K562 (cell line): Measurements from ENCODE around the gene RALY. TPM values are rescaled to one million over a fixed set of nuclear protein-coding genes. Genes with fewer than 3 reads are reported as not detected.

Experiments used
- ARHGAP35 ChIP-seq: fragments of 450-650 bp; IDR thresholded peaks from 2 replicates; pipeline ENCODE4 v1.6.1; 2018; ENCODE audit not compliant: partially characterized antibody
- NONO ChIP-seq, 2 experiments: fragments of 200-400 bp in 1 of 2; fragments of 450-650 bp in 1 of 2; formaldehyde crosslinking in 1 of 2; IDR thresholded peaks; 2 replicates each; pipeline ENCODE4 v1.6.1; 2017; ENCODE audit warnings: low read depth in 2 of 2, mild to moderate bottlenecking in 2 of 2, moderate library complexity in 2 of 2, low read length in 1 of 2
- PCBP1 ChIP-seq: fragments of 200-400 bp; formaldehyde crosslinking; IDR thresholded peaks from 2 replicates; pipeline ENCODE4 v1.6.1; 2018; ENCODE audit warnings: mild to moderate bottlenecking, low read depth, low read length; ENCODE audit not compliant: poor library complexity, severe bottlenecking
- PRPF4 ChIP-seq: fragments of 200-400 bp; formaldehyde crosslinking; IDR thresholded peaks from one replicate; pipeline ENCODE4 v1.6.1; 2017; ENCODE audit warnings: low read length, low read depth, mild to moderate bottlenecking; ENCODE audit not compliant: insufficient read depth, poor library complexity, severe bottlenecking
- RBBP5 ChIP-seq: fragments of 200-600 bp; sonication (generic); IDR thresholded peaks from 2 replicates; pipeline ENCODE4 v1.6.1; 2012; ENCODE audit warnings: borderline replicate concordance, mild to moderate bottlenecking, low read length, control low read depth, inconsistent platforms; ENCODE audit not compliant: insufficient read depth, poor library complexity, severe bottlenecking
- SRSF7 ChIP-seq: fragments of 200-400 bp; formaldehyde crosslinking; optimal IDR thresholded peaks from 2 replicates; pipeline ENCODE3; 2017; ENCODE audit warnings: mild to moderate bottlenecking, low read depth, low read length
- TARDBP ChIP-seq: fragments of 450-650 bp; IDR thresholded peaks from 2 replicates; pipeline ENCODE4 v1.6.1; 2016
- TEAD2 ChIP-seq: fragments of 450-650 bp; IDR thresholded peaks from 2 replicates; pipeline ENCODE4 v1.6.1; 2016; ENCODE audit warnings: missing genetic modification characterization, control low read depth, missing compliant biosample characterization
- ZBTB1 ChIP-seq: sonication (generic); formaldehyde crosslinking; IDR thresholded peaks from 2 replicates; pipeline ENCODE4 v1.8.1; 2023; ENCODE audit warnings: missing genetic modification reagents, low read depth, mild to moderate bottlenecking, borderline replicate concordance
- ZNF165 ChIP-seq: fragments of 250-450 bp; sonication (Bioruptor Pico); IDR thresholded peaks from 2 replicates; pipeline ENCODE4 v1.4.0; 2020; ENCODE audit warnings: borderline replicate concordance
- ZNF785 ChIP-seq: fragments of 250-450 bp; sonication (Bioruptor Pico); IDR thresholded peaks from 2 replicates; pipeline ENCODE4 v1.4.0; 2020; ENCODE audit warnings: mild to moderate bottlenecking
- polyA plus RNA-seq, 8 experiments: library from polyadenylated mRNA; depleted of rRNA in 4 of 8; stranded (reverse) in 5 of 8; unstranded in 3 of 8; fragments of >200 nt; fragmentation: Nextera tagmentation in 2 of 8; fragmentation: Illumina TruSeq in 1 of 8; extraction: Ambion mirVana in 2 of 8; extraction: Trizol in 1 of 8; gene quantifications; 2 replicates each; pipeline versions ENCODE4 v1.2.1 to v1.2.3, GENCODE V29; 2011 to 2014; ENCODE audit warnings: inconsistent platforms in 1 of 8, missing spikeins in 1 of 8
- total RNA-seq, 7 experiments: library from RNA; depleted of rRNA in 6 of 7; stranded (reverse); fragments of >200 nt in 6 of 7; fragmentation: Illumina TruSeq in 2 of 7; extraction: Trizol in 2 of 7; gene quantifications; 2 replicates each; pipeline versions ENCODE4 v1.2.1 to v1.2.3, GENCODE V29; 2011 to 2021; ENCODE audit warnings: low replicate concordance in 1 of 7
- TF ChIP-seq, protein P1 (sequence below), 2 experiments: fragments of 250-450 bp in 1 of 2; fragments of 450-650 bp in 1 of 2; sonication (Bioruptor Pico) in 1 of 2; IDR thresholded peaks; 2 replicates each; pipeline versions ENCODE4 v1.6.1 to v1.8.0; 2016 to 2021; ENCODE audit warnings: mild to moderate bottlenecking in 2 of 2, moderate library complexity in 2 of 2, missing compliant biosample characterization in 1 of 2, missing genetic modification characterization in 1 of 2
- TF ChIP-seq, protein P2 (sequence below): fragments of 250-450 bp; sonication (Bioruptor Pico); IDR thresholded peaks from 2 replicates; pipeline ENCODE4 v1.8.0; 2022; ENCODE audit warnings: moderate library complexity, mild to moderate bottlenecking, inconsistent platforms
- TF ChIP-seq, protein P3 (sequence below): fragments of 450-650 bp; IDR thresholded peaks from 2 replicates; pipeline ENCODE4 v1.6.1; 2018; ENCODE audit warnings: mild to moderate bottlenecking, low read depth; ENCODE audit not compliant: partially characterized antibody
- TF ChIP-seq, protein P4 (sequence below): fragments of 450-650 bp; IDR thresholded peaks from one replicate; pipeline ENCODE4 v1.6.1; 2018; ENCODE audit warnings: mild to moderate bottlenecking, moderate library complexity; ENCODE audit not compliant: partially characterized antibody
- TF ChIP-seq, protein P5 (sequence below): fragments of 450-650 bp; formaldehyde crosslinking; IDR thresholded peaks from 2 replicates; pipeline ENCODE4 v1.4.0; 2022; ENCODE audit warnings: missing genetic modification characterization
- TF ChIP-seq, protein P6 (sequence below): conservative IDR thresholded peaks from 2 replicates; pipeline ENCODE4 v1.6.1; 2011; ENCODE audit warnings: low read depth, mild to moderate bottlenecking, low read length; ENCODE audit not compliant: control insufficient read depth

The RALY gene
- total and polyA plus RNA-seq, 9 of the 15 experiments (the other 6 are each of a cell fraction or from before 2014, with no cell fraction given), result 0.80 to 207 (median 128) TPM

DNA sequence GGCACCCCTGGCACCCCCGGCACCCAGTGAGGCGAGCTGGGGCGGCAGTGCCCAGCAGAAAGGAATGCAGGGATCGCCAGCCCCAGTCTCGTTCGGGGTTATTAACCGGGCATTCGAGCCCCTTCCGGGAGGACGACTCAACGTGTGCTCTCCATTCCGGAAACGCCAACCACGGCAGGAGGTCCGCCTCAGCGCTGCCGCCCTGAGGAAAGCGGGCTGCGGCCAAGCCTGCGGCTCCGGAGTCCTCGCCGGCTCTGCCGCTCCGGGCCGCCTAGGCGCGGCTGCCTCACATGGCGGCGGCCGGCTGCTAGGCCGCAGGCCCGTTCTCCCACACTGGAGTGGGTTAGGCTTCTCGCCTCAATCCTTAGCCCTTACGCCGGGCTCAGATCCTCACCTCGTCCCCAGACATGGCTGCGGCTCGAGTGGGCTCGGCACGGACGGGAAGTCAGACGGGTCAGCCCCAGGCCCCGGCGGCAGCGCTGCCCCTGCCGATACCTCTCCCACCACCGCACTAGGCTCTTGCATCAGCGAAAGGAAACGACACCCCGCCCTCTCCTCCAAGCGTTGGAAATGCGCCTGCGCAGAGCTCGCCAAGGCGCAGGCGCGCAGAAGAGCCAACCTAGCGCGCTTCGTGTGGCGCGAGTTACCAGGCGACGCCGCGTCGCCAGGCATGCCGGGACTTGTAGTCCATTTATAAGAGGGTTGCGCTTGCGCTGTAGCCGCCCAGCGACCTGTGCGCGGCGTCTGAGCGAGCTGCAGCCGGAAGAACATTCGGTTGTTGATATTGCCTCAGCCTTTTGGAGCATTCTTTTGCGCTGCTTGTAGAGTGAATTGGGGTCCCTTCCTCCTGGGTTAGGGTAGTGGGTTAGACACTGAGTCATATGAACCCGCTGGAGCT is 118.2 kb downstream of the RALY start, which contains the start of gene EIF2S2 (continued):
- TF ChIP-seq, protein P1, sequence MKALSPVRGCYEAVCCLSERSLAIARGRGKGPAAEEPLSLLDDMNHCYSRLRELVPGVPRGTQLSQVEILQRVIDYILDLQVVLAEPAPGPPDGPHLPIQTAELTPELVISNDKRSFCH (CRISPR knock-in tag; IDR thresholded peaks at IDR 0.05), result no peak
- TF ChIP-seq, protein P1 (tag; IDR thresholded peaks at IDR 0.05), result peak; percentile 77
- TF ChIP-seq, protein P2, sequence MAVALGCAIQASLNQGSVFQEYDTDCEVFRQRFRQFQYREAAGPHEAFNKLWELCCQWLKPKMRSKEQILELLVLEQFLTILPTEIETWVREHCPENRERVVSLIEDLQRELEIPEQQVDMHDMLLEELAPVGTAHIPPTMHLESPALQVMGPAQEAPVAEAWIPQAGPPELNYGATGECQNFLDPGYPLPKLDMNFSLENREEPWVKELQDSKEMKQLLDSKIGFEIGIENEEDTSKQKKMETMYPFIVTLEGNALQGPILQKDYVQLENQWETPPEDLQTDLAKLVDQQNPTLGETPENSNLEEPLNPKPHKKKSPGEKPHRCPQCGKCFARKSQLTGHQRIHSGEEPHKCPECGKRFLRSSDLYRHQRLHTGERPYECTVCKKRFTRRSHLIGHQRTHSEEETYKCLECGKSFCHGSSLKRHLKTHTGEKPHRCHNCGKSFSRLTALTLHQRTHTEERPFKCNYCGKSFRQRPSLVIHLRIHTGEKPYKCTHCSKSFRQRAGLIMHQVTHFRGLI (CRISPR knock-in tag), result no peak
- TF ChIP-seq NONO (IDR thresholded peaks at IDR 0.05; ENCODE audit: low read depth in 2 of 2, low read length in 1 of 2) (peak in 1 of 2 experiments; percentile 56; a peak in 2 of 4 replicates), ZNF165 (CRISPR knock-in tag) (peak; percentile 69; the same call in 1 of the 2 replicates), RBBP5 (peak; percentile 93), TEAD2 (tag) (no peak), TARDBP (peak; percentile 58; the same call in 1 of the 2 replicates), ZBTB1 (CRISPR knock-in tag) (peak; percentile 40; the same call in 1 of the 2 replicates), ZNF785 (CRISPR knock-in tag) (no peak), SRSF7 (no peak), ARHGAP35 (no peak), PRPF4 (peak; percentile 90), PCBP1 (no peak)
- TF ChIP-seq, protein P3, sequence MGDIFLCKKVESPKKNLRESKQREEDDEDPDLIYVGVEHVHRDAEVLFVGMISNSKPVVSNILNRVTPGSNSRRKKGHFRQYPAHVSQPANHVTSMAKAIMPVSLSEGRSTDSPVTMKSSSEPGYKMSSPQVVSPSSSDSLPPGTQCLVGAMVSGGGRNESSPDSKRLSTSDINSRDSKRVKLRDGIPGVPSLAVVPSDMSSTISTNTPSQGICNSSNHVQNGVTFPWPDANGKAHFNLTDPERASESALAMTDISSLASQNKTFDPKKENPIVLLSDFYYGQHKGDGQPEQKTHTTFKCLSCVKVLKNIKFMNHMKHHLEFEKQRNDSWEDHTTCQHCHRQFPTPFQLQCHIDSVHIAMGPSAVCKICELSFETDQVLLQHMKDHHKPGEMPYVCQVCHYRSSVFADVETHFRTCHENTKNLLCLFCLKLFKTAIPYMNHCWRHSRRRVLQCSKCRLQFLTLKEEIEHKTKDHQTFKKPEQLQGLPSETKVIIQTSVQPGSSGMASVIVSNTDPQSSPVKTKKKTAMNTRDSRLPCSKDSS, result no peak
- TF ChIP-seq, protein P4, sequence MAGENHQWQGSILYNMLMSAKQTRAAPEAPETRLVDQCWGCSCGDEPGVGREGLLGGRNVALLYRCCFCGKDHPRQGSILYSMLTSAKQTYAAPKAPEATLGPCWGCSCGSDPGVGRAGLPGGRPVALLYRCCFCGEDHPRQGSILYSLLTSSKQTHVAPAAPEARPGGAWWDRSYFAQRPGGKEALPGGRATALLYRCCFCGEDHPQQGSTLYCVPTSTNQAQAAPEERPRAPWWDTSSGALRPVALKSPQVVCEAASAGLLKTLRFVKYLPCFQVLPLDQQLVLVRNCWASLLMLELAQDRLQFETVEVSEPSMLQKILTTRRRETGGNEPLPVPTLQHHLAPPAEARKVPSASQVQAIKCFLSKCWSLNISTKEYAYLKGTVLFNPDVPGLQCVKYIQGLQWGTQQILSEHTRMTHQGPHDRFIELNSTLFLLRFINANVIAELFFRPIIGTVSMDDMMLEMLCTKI, result no peak
- TF ChIP-seq, protein P5, sequence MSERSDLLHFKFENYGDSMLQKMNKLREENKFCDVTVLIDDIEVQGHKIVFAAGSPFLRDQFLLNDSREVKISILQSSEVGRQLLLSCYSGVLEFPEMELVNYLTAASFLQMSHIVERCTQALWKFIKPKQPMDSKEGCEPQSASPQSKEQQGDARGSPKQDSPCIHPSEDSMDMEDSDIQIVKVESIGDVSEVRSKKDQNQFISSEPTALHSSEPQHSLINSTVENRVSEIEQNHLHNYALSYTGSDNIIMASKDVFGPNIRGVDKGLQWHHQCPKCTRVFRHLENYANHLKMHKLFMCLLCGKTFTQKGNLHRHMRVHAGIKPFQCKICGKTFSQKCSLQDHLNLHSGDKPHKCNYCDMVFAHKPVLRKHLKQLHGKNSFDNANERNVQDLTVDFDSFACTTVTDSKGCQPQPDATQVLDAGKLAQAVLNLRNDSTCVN (CRISPR knock-in tag), result no peak
- TF ChIP-seq, protein P6, sequence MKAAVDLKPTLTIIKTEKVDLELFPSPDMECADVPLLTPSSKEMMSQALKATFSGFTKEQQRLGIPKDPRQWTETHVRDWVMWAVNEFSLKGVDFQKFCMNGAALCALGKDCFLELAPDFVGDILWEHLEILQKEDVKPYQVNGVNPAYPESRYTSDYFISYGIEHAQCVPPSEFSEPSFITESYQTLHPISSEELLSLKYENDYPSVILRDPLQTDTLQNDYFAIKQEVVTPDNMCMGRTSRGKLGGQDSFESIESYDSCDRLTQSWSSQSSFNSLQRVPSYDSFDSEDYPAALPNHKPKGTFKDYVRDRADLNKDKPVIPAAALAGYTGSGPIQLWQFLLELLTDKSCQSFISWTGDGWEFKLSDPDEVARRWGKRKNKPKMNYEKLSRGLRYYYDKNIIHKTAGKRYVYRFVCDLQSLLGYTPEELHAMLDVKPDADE, result peak; percentile 98
